HG03432 (cell line): ENCODE measurements around the gene NHP2.

ENCODE experiments used
- ATAC-seq: cut with Tn5 transposase; IDR thresholded peaks from one replicate; pipeline ENCODE4 v1.9.1; 2021; ENCODE audit warnings: mild to moderate bottlenecking, moderate library complexity; ENCODE audit not compliant: unreplicated experiment

NHP2 gene

GRCh38 chr5:178115814-178116142, 37.9 kb downstream of the NHP2 start:
- no peak for ATAC-seq

GRCh38 chr5:178115136-178115813, 38.4 kb downstream of the NHP2 start:
- no peak for ATAC-seq

- ATAC-seq, result no peak
Observed at GRCh38 chr5:178114325-178115135, 39.2 kb downstream of the NHP2 start.

GRCh38 chr5:178113841-178114324, 39.8 kb downstream of the NHP2 start:
- peak; percentile 18 for ATAC-seq

GRCh38 chr5:178113141-178113787, 40.4 kb downstream of the NHP2 start, which contains the start of gene N4BP3:
Gene N4BP3, plus strand, starts transcription at chr5:178113532. Its CDS starts 6,052 bp downstream, at chr5:178119584.
- peak; percentile 66 for ATAC-seq

- ATAC-seq, result no peak
Observed at GRCh38 chr5:178112545-178112944, 41.1 kb downstream of the NHP2 start.

GRCh38 chr5:178111925-178112324, 41.8 kb downstream of the NHP2 start:
- no peak for ATAC-seq

- no peak for ATAC-seq
Observed at GRCh38 chr5:178110511-178110910, 43.2 kb downstream of the NHP2 start.

- no peak for ATAC-seq
Observed at GRCh38 chr5:178108966-178109365, 44.7 kb downstream of the NHP2 start.

GRCh38 chr5:178108446-178108845, 45.2 kb downstream of the NHP2 start:
- ATAC-seq, result no peak

GRCh38 chr5:178107756-178108310, 45.9 kb downstream of the NHP2 start:
- ATAC-seq, result no peak

- peak; percentile 72 for ATAC-seq
Observed at GRCh38 chr5:178106556-178107239, 47.0 kb downstream of the NHP2 start.

GRCh38 chr5:178106086-178106485, 47.6 kb downstream of the NHP2 start:
- ATAC-seq, result no peak

GRCh38 chr5:178104492-178104891, 49.2 kb downstream of the NHP2 start:
- ATAC-seq, result no peak

- no peak for ATAC-seq
Observed at GRCh38 chr5:178103612-178104011, 50.1 kb downstream of the NHP2 start.
